ENCODE measurements around the gene TPM3.

GRCh38 chr1:154213274-154213673 lies 21.4 kb upstream of the TPM3 start:
- TF ChIP-seq POLR2AphosphoS5 (IDR thresholded peaks at IDR 0.05; ENCODE audit: insufficient read depth in 1 of 2, low read depth in 1 of 2): no peak
- TF ChIP-seq CTCF (IDR thresholded peaks at IDR 0.05): no peak
- no peak for TF ChIP-seq POLR2A (IDR thresholded peaks at IDR 0.05)

Measured in vagina (tissue), 2 donors.